ENCODE data around the gene SOCS1.

GRCh38 chr16:11263737-11264136, 7.7 kb upstream of the SOCS1 start:
- TF ChIP-seq EZH2 (IDR thresholded peaks at IDR 0.05; ENCODE audit: borderline replicate concordance, low read depth, low read length, severe bottlenecking) (no peak), CTCF (IDR thresholded peaks at IDR 0.05; ENCODE audit: extremely low read depth in 1 of 2, insufficient read depth in 1 of 2, low read depth in 1 of 2, low read length in 2 of 2) (no peak), POLR2AphosphoS5 (IDR thresholded peaks at IDR 0.05; ENCODE audit: insufficient read depth, low read depth, low read length) (no peak), POLR2A (IDR thresholded peaks at IDR 0.05; ENCODE audit: low read depth, low read length) (no peak), JUN (IDR thresholded peaks at IDR 0.05; ENCODE audit: borderline replicate concordance, insufficient read depth, insufficient read length, low read depth) (no peak), MYC (IDR thresholded peaks at IDR 0.05; ENCODE audit: low read depth, low read length) (no peak), FOS (IDR thresholded peaks at IDR 0.05; ENCODE audit: borderline replicate concordance, insufficient read depth, low read length) (no peak), GATA2 (IDR thresholded peaks at IDR 0.05; ENCODE audit: insufficient read depth, insufficient read length, low read depth, low read length) (no peak)
- TF ChIP-seq, protein P1, sequence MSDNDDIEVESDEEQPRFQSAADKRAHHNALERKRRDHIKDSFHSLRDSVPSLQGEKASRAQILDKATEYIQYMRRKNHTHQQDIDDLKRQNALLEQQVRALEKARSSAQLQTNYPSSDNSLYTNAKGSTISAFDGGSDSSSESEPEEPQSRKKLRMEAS (IDR thresholded peaks at IDR 0.05; ENCODE audit: insufficient read depth, insufficient read length): no peak
